Measurements from ENCODE around the gene TIMM23.
"Not testable (repeated sequence)": the region's sequence is repeated elsewhere in the genome, so short reads cannot be mapped to it uniquely, and the experiment has no call there.

- TF ChIP-seq, protein P1, sequence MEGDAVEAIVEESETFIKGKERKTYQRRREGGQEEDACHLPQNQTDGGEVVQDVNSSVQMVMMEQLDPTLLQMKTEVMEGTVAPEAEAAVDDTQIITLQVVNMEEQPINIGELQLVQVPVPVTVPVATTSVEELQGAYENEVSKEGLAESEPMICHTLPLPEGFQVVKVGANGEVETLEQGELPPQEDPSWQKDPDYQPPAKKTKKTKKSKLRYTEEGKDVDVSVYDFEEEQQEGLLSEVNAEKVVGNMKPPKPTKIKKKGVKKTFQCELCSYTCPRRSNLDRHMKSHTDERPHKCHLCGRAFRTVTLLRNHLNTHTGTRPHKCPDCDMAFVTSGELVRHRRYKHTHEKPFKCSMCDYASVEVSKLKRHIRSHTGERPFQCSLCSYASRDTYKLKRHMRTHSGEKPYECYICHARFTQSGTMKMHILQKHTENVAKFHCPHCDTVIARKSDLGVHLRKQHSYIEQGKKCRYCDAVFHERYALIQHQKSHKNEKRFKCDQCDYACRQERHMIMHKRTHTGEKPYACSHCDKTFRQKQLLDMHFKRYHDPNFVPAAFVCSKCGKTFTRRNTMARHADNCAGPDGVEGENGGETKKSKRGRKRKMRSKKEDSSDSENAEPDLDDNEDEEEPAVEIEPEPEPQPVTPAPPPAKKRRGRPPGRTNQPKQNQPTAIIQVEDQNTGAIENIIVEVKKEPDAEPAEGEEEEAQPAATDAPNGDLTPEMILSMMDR (IDR thresholded peaks at IDR 0.05): not testable (repeated sequence)
- not testable (repeated sequence) for TF ChIP-seq POLR2A, EP300 (IDR thresholded peaks at IDR 0.05)
Measured at GRCh38 chr10:45939176-45939697, 33.1 kb upstream of the TIMM23 start.

All from ovary (tissue), 3 donors.